DOHH2 (cell line): ENCODE data around the gene TCIRG1.

ENCODE experiments used
- H3F3A ChIP-seq: fragments of 200-600 bp; sonication (generic), shearing (Covaris generic); 2 replicates; pipeline ENCODE4 v1.6.0; 2016; ENCODE audit warnings: antibody characterized with exemption, mild to moderate bottlenecking; ENCODE audit not compliant: control insufficient read depth, insufficient read depth
- H3K27ac ChIP-seq: fragments of 200-600 bp; sonication (generic); 2 replicates; pipeline ENCODE4 v1.5.1; 2014; ENCODE audit warnings: low read depth, mild to moderate bottlenecking, low read length, moderate library complexity
- H3K27me3 ChIP-seq: fragments of 200-600 bp; sonication (generic); 2 replicates; pipeline ENCODE4 v1.6.1; 2014; ENCODE audit warnings: mild to moderate bottlenecking, low read length, mixed read lengths; ENCODE audit not compliant: control insufficient read depth
- H3K36me3 ChIP-seq: fragments of 200-600 bp; sonication (generic); 2 replicates; pipeline ENCODE4 v1.6.1; 2014; ENCODE audit warnings: mild to moderate bottlenecking, low read length, moderate library complexity, mixed read lengths; ENCODE audit not compliant: control insufficient read depth
- H3K4me1 ChIP-seq: fragments of 200-600 bp; sonication (generic); 2 replicates; pipeline ENCODE4 v1.6.1; 2014; ENCODE audit warnings: mild to moderate bottlenecking, low read length, mixed read lengths; ENCODE audit not compliant: control insufficient read depth
- H3K4me2 ChIP-seq: fragments of 200-600 bp; sonication (generic); 2 replicates; pipeline ENCODE4 v1.6.0; 2014; ENCODE audit warnings: mild to moderate bottlenecking, low read length, moderate library complexity
- H3K4me3 ChIP-seq: fragments of 200-600 bp; sonication (generic); 2 replicates; pipeline ENCODE4 v1.5.1; 2014; ENCODE audit warnings: mild to moderate bottlenecking, low read length, mixed read lengths
- H3K79me2 ChIP-seq: fragments of 200-600 bp; sonication (generic); 2 replicates; pipeline ENCODE4 v1.6.1; 2014; ENCODE audit warnings: mild to moderate bottlenecking, low read length, mixed read lengths; ENCODE audit not compliant: control insufficient read depth
- H3K9me2 ChIP-seq: fragments of 200-600 bp; sonication (generic); replicated peaks from 2 replicates; pipeline ENCODE4 v1.6.1; 2014; ENCODE audit warnings: mild to moderate bottlenecking, low read length, mixed read lengths; ENCODE audit not compliant: control insufficient read depth
- H3K9me3 ChIP-seq: fragments of 200-600 bp; sonication (generic); 2 replicates; pipeline ENCODE4 v1.6.1; 2014; ENCODE audit warnings: antibody characterized with exemption, low read length, mixed read lengths; ENCODE audit not compliant: control insufficient read depth, insufficient read depth
- H4K20me1 ChIP-seq: fragments of 200-600 bp; sonication (generic); 2 replicates; pipeline ENCODE4 v1.6.0; 2014; ENCODE audit warnings: low read depth, mild to moderate bottlenecking, antibody characterized with exemption, low read length, moderate library complexity; ENCODE audit not compliant: control insufficient read depth, insufficient read depth
- EZH2phosphoT487 ChIP-seq: fragments of 200-600 bp; sonication (generic); IDR thresholded peaks from 2 replicates; pipeline ENCODE4 v1.6.1; 2017; ENCODE audit warnings: borderline replicate concordance, mild to moderate bottlenecking, antibody characterized with exemption, low read length, moderate library complexity, mixed read lengths
- TF ChIP-seq, protein P1 (sequence below): fragments of 200-600 bp; sonication (generic); IDR thresholded peaks from one replicate; pipeline ENCODE4 v1.5.1; 2014; ENCODE audit warnings: antibody characterized with exemption, mild to moderate bottlenecking, low read depth, low read length; ENCODE audit not compliant: poor library complexity, severe bottlenecking

Gene TCIRG1

DNA sequence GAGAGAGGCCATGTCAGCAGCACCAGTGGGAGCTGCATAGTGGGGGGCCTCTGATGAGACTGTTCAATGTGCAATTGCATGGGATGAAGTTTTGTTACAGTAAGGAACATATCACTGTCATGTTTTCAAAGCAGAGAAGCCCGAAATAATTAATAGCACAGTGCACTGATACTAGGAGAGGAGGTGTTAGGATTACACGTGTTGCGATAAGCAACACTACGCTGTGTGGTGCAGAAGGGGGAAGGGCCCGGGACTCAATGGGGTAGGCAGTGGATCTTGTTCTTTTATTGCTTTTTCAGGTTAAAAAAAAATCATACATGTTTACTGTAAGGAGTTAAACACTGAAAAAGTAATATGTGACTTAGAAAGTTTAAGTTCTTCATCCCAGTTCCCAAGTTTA lies 29.2 kb downstream of the TCIRG1 start:
- H3K27me3 ChIP-seq: no peaks in the 10 kb centered on the region
- H3K36me3 ChIP-seq: peaks cover 55% of the 10 kb centered on the region
- H3K27ac ChIP-seq: no peak overlapping the region
- H3K4me1 ChIP-seq: no peaks in the 10 kb centered on the region
- no peaks in the 10 kb centered on the region for H3K79me2 ChIP-seq
- H3K4me3 ChIP-seq: no peak overlapping the region
- no peaks in the 10 kb centered on the region for H3K9me3 ChIP-seq
- no peak overlapping the region for H3K4me2 ChIP-seq
- no peaks in the 10 kb centered on the region for H3K9me2 ChIP-seq
- no peak for TF ChIP-seq EZH2phosphoT487
- TF ChIP-seq, protein P1, sequence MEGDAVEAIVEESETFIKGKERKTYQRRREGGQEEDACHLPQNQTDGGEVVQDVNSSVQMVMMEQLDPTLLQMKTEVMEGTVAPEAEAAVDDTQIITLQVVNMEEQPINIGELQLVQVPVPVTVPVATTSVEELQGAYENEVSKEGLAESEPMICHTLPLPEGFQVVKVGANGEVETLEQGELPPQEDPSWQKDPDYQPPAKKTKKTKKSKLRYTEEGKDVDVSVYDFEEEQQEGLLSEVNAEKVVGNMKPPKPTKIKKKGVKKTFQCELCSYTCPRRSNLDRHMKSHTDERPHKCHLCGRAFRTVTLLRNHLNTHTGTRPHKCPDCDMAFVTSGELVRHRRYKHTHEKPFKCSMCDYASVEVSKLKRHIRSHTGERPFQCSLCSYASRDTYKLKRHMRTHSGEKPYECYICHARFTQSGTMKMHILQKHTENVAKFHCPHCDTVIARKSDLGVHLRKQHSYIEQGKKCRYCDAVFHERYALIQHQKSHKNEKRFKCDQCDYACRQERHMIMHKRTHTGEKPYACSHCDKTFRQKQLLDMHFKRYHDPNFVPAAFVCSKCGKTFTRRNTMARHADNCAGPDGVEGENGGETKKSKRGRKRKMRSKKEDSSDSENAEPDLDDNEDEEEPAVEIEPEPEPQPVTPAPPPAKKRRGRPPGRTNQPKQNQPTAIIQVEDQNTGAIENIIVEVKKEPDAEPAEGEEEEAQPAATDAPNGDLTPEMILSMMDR: no peak
- no peaks in the 10 kb centered on the region for H3F3A ChIP-seq
- no peaks in the 10 kb centered on the region for H4K20me1 ChIP-seq

DNA sequence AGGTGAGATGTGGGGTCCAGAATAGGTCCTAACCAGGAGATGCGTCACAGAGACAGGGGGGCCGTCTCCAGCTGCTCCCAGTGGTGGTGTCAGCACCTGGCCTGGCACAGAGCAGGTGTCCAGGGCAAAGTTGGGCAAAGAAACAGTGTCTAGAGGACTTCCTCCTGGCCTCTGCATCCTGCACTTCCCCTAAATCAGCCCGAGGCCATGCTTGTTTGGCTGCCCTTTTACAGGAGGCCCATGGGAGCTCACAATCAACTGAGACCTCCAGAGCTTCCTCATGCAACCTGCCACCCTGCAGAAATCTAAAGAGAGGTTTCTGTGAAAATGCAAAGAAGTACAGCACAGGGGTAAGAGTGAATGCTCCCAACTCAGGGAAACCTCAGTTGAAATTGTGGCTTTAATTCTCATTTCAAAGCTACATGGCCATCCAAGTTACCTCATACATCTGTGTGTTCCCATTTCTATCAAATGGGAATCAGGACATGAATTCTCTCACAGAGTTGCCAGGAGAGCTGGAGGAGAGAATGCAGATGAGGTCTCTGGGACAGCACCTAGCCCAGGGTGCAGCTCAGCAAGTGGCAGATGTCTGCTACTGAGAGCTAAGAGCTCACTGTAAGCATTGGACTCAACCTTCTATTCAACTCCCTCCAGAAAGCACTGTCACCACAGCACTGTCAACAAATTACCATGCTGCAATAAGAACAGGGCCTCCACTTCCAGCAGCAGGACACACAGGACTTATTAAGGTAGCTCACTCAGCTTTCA lies 32.6 kb downstream of the TCIRG1 start:
- TF ChIP-seq, protein P1: no peak
- no peak for TF ChIP-seq EZH2phosphoT487
- H3K27me3 ChIP-seq: no peaks in the 10 kb centered on the region
- H3K9me3 ChIP-seq: no peaks in the 10 kb centered on the region
- no peaks in the 10 kb centered on the region for H3K9me2 ChIP-seq
- no peak overlapping the region for H3K4me3 ChIP-seq
- no peaks in the 10 kb centered on the region for H3F3A ChIP-seq
- H3K4me1 ChIP-seq: no peaks in the 10 kb centered on the region
- no peaks in the 10 kb centered on the region for H3K79me2 ChIP-seq
- H3K36me3 ChIP-seq: peaks cover 36% of the 10 kb centered on the region
- no peaks in the 10 kb centered on the region for H4K20me1 ChIP-seq
- no peak overlapping the region for H3K4me2 ChIP-seq
- no peak overlapping the region for H3K27ac ChIP-seq

DNA sequence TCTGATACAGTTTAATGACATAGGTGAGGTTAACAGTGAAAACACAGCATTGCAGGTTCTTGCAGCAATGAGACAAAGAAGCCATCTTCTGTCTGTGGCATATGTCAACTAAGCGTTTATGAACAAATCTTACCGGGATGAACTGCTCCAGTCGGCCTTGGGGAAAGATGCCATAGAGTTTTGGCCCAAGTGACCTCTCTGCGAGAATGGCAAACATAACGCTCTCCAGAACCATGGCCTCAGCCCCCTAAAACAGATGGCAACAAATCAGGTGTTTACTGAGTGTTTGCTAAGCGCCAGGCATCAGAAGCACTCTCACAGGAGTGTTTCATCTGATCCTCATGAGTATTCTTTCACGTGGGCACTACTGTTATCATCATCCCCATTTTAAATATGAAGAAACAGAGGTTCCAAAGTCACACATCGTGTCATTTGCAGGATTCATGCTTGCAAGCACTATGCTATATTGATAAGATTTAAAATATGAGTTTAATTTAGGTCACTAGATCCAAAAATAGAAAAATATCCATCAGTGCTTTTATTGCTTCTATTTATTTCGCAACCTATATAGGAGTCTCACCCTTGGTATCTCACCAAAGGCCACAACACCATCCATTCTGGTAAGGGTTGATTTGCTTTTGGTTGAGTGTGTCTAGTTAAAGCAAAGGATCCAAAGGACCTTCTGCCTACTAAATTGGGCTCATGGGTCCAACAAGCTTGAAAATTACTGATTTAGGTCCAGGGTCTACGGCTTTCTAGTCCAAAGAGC lies 35.9 kb downstream of the TCIRG1 start:
- Histone ChIP-seq H3K4me1 (no peaks in the 10 kb centered on the region), H3K27me3 (no peaks in the 10 kb centered on the region), H3K4me3 (no peak overlapping the region), H3K4me2 (no peak overlapping the region), H3K79me2 (no peaks in the 10 kb centered on the region), H3F3A (no peaks in the 10 kb centered on the region), H3K9me3 (no peaks in the 10 kb centered on the region), H4K20me1 (no peaks in the 10 kb centered on the region), H3K9me2 (no peaks in the 10 kb centered on the region), H3K36me3 (peaks cover 28% of the 10 kb centered on the region), H3K27ac (no peak overlapping the region)
- TF ChIP-seq EZH2phosphoT487: no peak
- TF ChIP-seq, protein P1: no peak
